ENCODE measurements around the gene CDH3.
A peak's percentile ranks its signal among the peaks of the same experiment; 100 is the strongest.

CDH3 gene

GRCh38 chr16:68642047-68642435 is 3.1 kb upstream of the CDH3 start:
- ChIA-PET POLR2A (interaction anchor here (0.6 kb wide), 1 partner anchor 36 kb away, joined by 3 read pairs; no protein-coding TSS in a partner anchor), CTCF (no interaction called here)
- Histone ChIP-seq H3K27ac (ENCODE audit: insufficient read depth in 1 of 2, low read depth in 1 of 2, low read length in 2 of 2, poor library complexity in 1 of 2, severe bottlenecking in 2 of 2) (no peak overlapping the region), H3K4me1 (ENCODE audit: control extremely low read depth in 1 of 4, control insufficient read depth in 4 of 4, insufficient read depth in 4 of 4, low read length in 3 of 4) (peaks cover 0 to 30% (median 19%) of the 10 kb centered on the region in 4 experiments), H3K9me3 (ENCODE audit: control extremely low read depth in 1 of 5, control insufficient read depth in 4 of 5, insufficient read depth in 2 of 5, low read depth in 1 of 5, low read length in 4 of 5) (no peaks in the 10 kb centered on the region), H3K36me3 (ENCODE audit: control insufficient read depth in 4 of 4, insufficient read depth in 4 of 4, low read length in 3 of 4) (no peaks in the 10 kb centered on the region), H3K27me3 (replicated peaks in 2 of 5; ENCODE audit: control insufficient read depth in 4 of 5, insufficient read depth in 5 of 5, low read length in 4 of 5) (peaks cover 4 to 65% (median 36%) of the 10 kb centered on the region in 5 experiments), H3K4me3 (ENCODE audit: control insufficient read depth in 1 of 7, extremely low read depth in 1 of 7, insufficient read depth in 4 of 7, low read depth in 2 of 7, low read length in 6 of 7) (peak overlapping the region in 2 of 7 experiments; percentile 37 to 42)
- DNase-seq, result no peak
- WGBS (ENCODE audit: insufficient coverage), result 77% methylated on average over 6 of the region's 10 CpGs

GRCh38 chr16:68642436-68643101 is 2.5 kb upstream of the CDH3 start:
- no peak overlapping the region for H3K27ac ChIP-seq (ENCODE audit: insufficient read depth in 1 of 2, low read depth in 1 of 2, low read length in 2 of 2, poor library complexity in 1 of 2, severe bottlenecking in 2 of 2)
- WGBS (ENCODE audit: insufficient coverage), result 2% methylated on average over 48 of the region's 51 CpGs
- peak in 2 of 3 donors; percentile 38 to 48 for DNase-seq
- no peaks in the 10 kb centered on the region for H3K36me3 ChIP-seq (ENCODE audit: control insufficient read depth in 4 of 4, insufficient read depth in 4 of 4, low read length in 3 of 4)
- H3K9me3 ChIP-seq (ENCODE audit: control extremely low read depth in 1 of 5, control insufficient read depth in 4 of 5, insufficient read depth in 2 of 5, low read depth in 1 of 5, low read length in 4 of 5), result no peaks in the 10 kb centered on the region
- H3K27me3 ChIP-seq (replicated peaks in 2 of 5; ENCODE audit: control insufficient read depth in 4 of 5, insufficient read depth in 5 of 5, low read length in 4 of 5), result peaks cover 5 to 70% (median 40%) of the 10 kb centered on the region in 5 experiments
- ChIA-PET CTCF (no interaction called here), POLR2A (no interaction called here)
- H3K4me3 ChIP-seq (ENCODE audit: control insufficient read depth in 1 of 7, extremely low read depth in 1 of 7, insufficient read depth in 4 of 7, low read depth in 2 of 7, low read length in 6 of 7), result peak overlapping the region in 4 of 7 experiments; percentile 37 to 56 (median 46)
- peaks cover 0 to 30% (median 19%) of the 10 kb centered on the region in 4 experiments for H3K4me1 ChIP-seq (ENCODE audit: control extremely low read depth in 1 of 4, control insufficient read depth in 4 of 4, insufficient read depth in 4 of 4, low read length in 3 of 4)

- peaks cover 0 to 30% (median 19%) of the 10 kb centered on the region in 4 experiments for H3K4me1 ChIP-seq (ENCODE audit: control extremely low read depth in 1 of 4, control insufficient read depth in 4 of 4, insufficient read depth in 4 of 4, low read length in 3 of 4)
- ChIA-PET CTCF (no interaction called here), POLR2A (no interaction called here)
- DNase-seq, result no peak
- H3K4me3 ChIP-seq (ENCODE audit: control insufficient read depth in 1 of 7, extremely low read depth in 1 of 7, insufficient read depth in 4 of 7, low read depth in 2 of 7, low read length in 6 of 7), result no peak overlapping the region
- no peak overlapping the region for H3K27ac ChIP-seq (ENCODE audit: insufficient read depth in 1 of 2, low read depth in 1 of 2, low read length in 2 of 2, poor library complexity in 1 of 2, severe bottlenecking in 2 of 2)
- H3K36me3 ChIP-seq (ENCODE audit: control insufficient read depth in 4 of 4, insufficient read depth in 4 of 4, low read length in 3 of 4), result no peaks in the 10 kb centered on the region
- no peaks in the 10 kb centered on the region for H3K9me3 ChIP-seq (ENCODE audit: control extremely low read depth in 1 of 5, control insufficient read depth in 4 of 5, insufficient read depth in 2 of 5, low read depth in 1 of 5, low read length in 4 of 5)
- WGBS (ENCODE audit: insufficient coverage), result 77% methylated on average over 9 of the region's 13 CpGs
- peaks cover 5 to 77% (median 47%) of the 10 kb centered on the region in 5 experiments for H3K27me3 ChIP-seq (replicated peaks in 2 of 5; ENCODE audit: control insufficient read depth in 4 of 5, insufficient read depth in 5 of 5, low read length in 4 of 5)
Observed at GRCh38 chr16:68643227-68643626, 1.9 kb upstream of the CDH3 start.

GRCh38 chr16:68643847-68644246 is 1.3 kb upstream of the CDH3 start:
- no peak for DNase-seq
- peaks cover 5 to 83% (median 49%) of the 10 kb centered on the region in 5 experiments for H3K27me3 ChIP-seq (replicated peaks in 2 of 5; ENCODE audit: control insufficient read depth in 4 of 5, insufficient read depth in 5 of 5, low read length in 4 of 5)

GRCh38 chr16:68644296-68644695 is 814 bp upstream of the CDH3 start:
- Histone ChIP-seq H3K4me3 (ENCODE audit: control insufficient read depth in 1 of 7, extremely low read depth in 1 of 7, insufficient read depth in 4 of 7, low read depth in 2 of 7, low read length in 6 of 7) (peak overlapping the region in 4 of 7 experiments; percentile 14 to 59 (median 52)), H3K27me3 (replicated peaks in 2 of 5; ENCODE audit: control insufficient read depth in 4 of 5, insufficient read depth in 5 of 5, low read length in 4 of 5) (peaks cover 7 to 87% (median 49%) of the 10 kb centered on the region in 5 experiments), H3K4me1 (ENCODE audit: control extremely low read depth in 1 of 4, control insufficient read depth in 4 of 4, insufficient read depth in 4 of 4, low read length in 3 of 4) (peaks cover 0 to 30% (median 19%) of the 10 kb centered on the region in 4 experiments), H3K27ac (ENCODE audit: insufficient read depth in 1 of 2, low read depth in 1 of 2, low read length in 2 of 2, poor library complexity in 1 of 2, severe bottlenecking in 2 of 2) (no peak overlapping the region), H3K36me3 (ENCODE audit: control insufficient read depth in 4 of 4, insufficient read depth in 4 of 4, low read length in 3 of 4) (no peaks in the 10 kb centered on the region), H3K9me3 (ENCODE audit: control extremely low read depth in 1 of 5, control insufficient read depth in 4 of 5, insufficient read depth in 2 of 5, low read depth in 1 of 5, low read length in 4 of 5) (no peaks in the 10 kb centered on the region)
- DNase-seq, result no peak
- POLR2A ChIA-PET, result no interaction called here
- CTCF ChIA-PET, result interaction anchor here (0.6 to 1.1 kb wide), 2 partner anchors 27 to 52 kb away, joined by 3 read pairs; no protein-coding TSS in a partner anchor
- WGBS (ENCODE audit: insufficient coverage), result 10% methylated on average over 5 of the region's 17 CpGs

More at GRCh38 chr16:68643847-68644246, 1.3 kb upstream of the CDH3 start:
- no peak overlapping the region for H3K27ac ChIP-seq (ENCODE audit: insufficient read depth in 1 of 2, low read depth in 1 of 2, low read length in 2 of 2, poor library complexity in 1 of 2, severe bottlenecking in 2 of 2)
- 14% methylated on average over 9 of the region's 10 CpGs for WGBS (ENCODE audit: insufficient coverage)
- no peaks in the 10 kb centered on the region for H3K36me3 ChIP-seq (ENCODE audit: control insufficient read depth in 4 of 4, insufficient read depth in 4 of 4, low read length in 3 of 4)
- ChIA-PET CTCF (interaction anchor here (1.1 kb wide), 1 partner anchor 26 kb away, joined by 3 read pairs; no protein-coding TSS in a partner anchor), POLR2A (no interaction called here)
- H3K4me1 ChIP-seq (ENCODE audit: control extremely low read depth in 1 of 4, control insufficient read depth in 4 of 4, insufficient read depth in 4 of 4, low read length in 3 of 4), result peaks cover 0 to 30% (median 19%) of the 10 kb centered on the region in 4 experiments
- H3K4me3 ChIP-seq (ENCODE audit: control insufficient read depth in 1 of 7, extremely low read depth in 1 of 7, insufficient read depth in 4 of 7, low read depth in 2 of 7, low read length in 6 of 7), result no peak overlapping the region
- H3K9me3 ChIP-seq (ENCODE audit: control extremely low read depth in 1 of 5, control insufficient read depth in 4 of 5, insufficient read depth in 2 of 5, low read depth in 1 of 5, low read length in 4 of 5), result no peaks in the 10 kb centered on the region

- Histone ChIP-seq H3K4me3 (ENCODE audit: control insufficient read depth in 1 of 7, extremely low read depth in 1 of 7, insufficient read depth in 4 of 7, low read depth in 2 of 7, low read length in 6 of 7) (peak overlapping the region in 3 of 7 experiments; percentile 8 to 59 (median 53)), H3K27me3 (replicated peaks in 2 of 5; ENCODE audit: control insufficient read depth in 4 of 5, insufficient read depth in 5 of 5, low read length in 4 of 5) (peaks cover 7 to 90% (median 49%) of the 10 kb centered on the region in 5 experiments), H3K4me1 (ENCODE audit: control extremely low read depth in 1 of 4, control insufficient read depth in 4 of 4, insufficient read depth in 4 of 4, low read length in 3 of 4) (peaks cover 0 to 30% (median 20%) of the 10 kb centered on the region in 4 experiments), H3K27ac (ENCODE audit: insufficient read depth in 1 of 2, low read depth in 1 of 2, low read length in 2 of 2, poor library complexity in 1 of 2, severe bottlenecking in 2 of 2) (no peak overlapping the region), H3K36me3 (ENCODE audit: control insufficient read depth in 4 of 4, insufficient read depth in 4 of 4, low read length in 3 of 4) (no peaks in the 10 kb centered on the region), H3K9me3 (ENCODE audit: control extremely low read depth in 1 of 5, control insufficient read depth in 4 of 5, insufficient read depth in 2 of 5, low read depth in 1 of 5, low read length in 4 of 5) (no peaks in the 10 kb centered on the region)
- DNase-seq, result no peak
- CTCF ChIA-PET, result no interaction called here
- POLR2A ChIA-PET, result no interaction called here
- WGBS (ENCODE audit: insufficient coverage), result 4% methylated on average over 49 of the region's 66 CpGs
Observed at GRCh38 chr16:68645494-68646388, 631 bp downstream of the CDH3 start.
